AG04449 (cell line): Measurements from ENCODE around the gene PLCB1.

Source experiments
- CTCF ChIA-PET: fragments of 350-600 bp; formaldehyde crosslinking; extraction: SDS; loops from one replicate; lab custom pipeline; 2021; ENCODE audit warnings: antibody characterized with exemption; lab: Yijun Ruan, JAX
- POLR2A ChIA-PET: fragments of 400-600, 350-600 bp; formaldehyde crosslinking; extraction: SDS; loops from one replicate; lab custom pipeline; 2020; ENCODE audit warnings: antibody characterized with exemption, inconsistent platforms; lab: Yijun Ruan, JAX
- DNase-seq: peaks from one replicate; pipeline ENCODE4 v3.0.0-alpha.2; 2010; ENCODE audit warnings: low read depth, low spot score
- H3K4me3 ChIP-seq: 2 replicates; pipeline ENCODE4 v1.5.1; 2011; ENCODE audit warnings: low read depth, mild to moderate bottlenecking, control low read depth, low read length
- CTCF ChIP-seq: IDR thresholded peaks from one replicate; pipeline ENCODE4 v1.5.1; 2011; ENCODE audit warnings: mild to moderate bottlenecking, moderate library complexity, low read length, control low read depth, inconsistent platforms; ENCODE audit not compliant: insufficient read depth; ENCODE audit errors: missing control alignments

The PLCB1 gene

GRCh38 chr20:8661229-8661952, 529.3 kb downstream of the PLCB1 start:
- no peak for TF ChIP-seq CTCF
- no peak for DNase-seq
- H3K4me3 ChIP-seq: no peak overlapping the region
- CTCF ChIA-PET: no interaction called here
- POLR2A ChIA-PET: no interaction called here

GRCh38 chr20:8662433-8662954, 530.4 kb downstream of the PLCB1 start:
- no peak for TF ChIP-seq CTCF
- no peak overlapping the region for H3K4me3 ChIP-seq
- CTCF ChIA-PET: no interaction called here
- POLR2A ChIA-PET: no interaction called here
- DNase-seq: no peak

- POLR2A ChIA-PET: no interaction called here
- CTCF ChIA-PET: interaction anchor here (1.3 kb wide), 1 partner anchor 9 kb away, joined by 5 read pairs; no protein-coding TSS in a partner anchor
- no peak for DNase-seq
- no peak for TF ChIP-seq CTCF
- H3K4me3 ChIP-seq: no peak overlapping the region
These were observed 531.4 kb downstream of the PLCB1 start for GRCh38 chr20:8663424-8663823.

- CTCF ChIA-PET: interaction anchor here (1.0 kb wide), 1 partner anchor 293 kb away, joined by 3 read pairs; no protein-coding TSS in a partner anchor
- no peak for DNase-seq
- no peak overlapping the region for H3K4me3 ChIP-seq
- TF ChIP-seq CTCF: no peak
- POLR2A ChIA-PET: no interaction called here
These were observed 532.7 kb downstream of the PLCB1 start for GRCh38 chr20:8664778-8665177.

GRCh38 chr20:8667306-8667705, 535.2 kb downstream of the PLCB1 start:
- H3K4me3 ChIP-seq: no peak overlapping the region
- ChIA-PET POLR2A (no interaction called here), CTCF (interaction anchor here (1.4 kb wide), 1 partner anchor 19 kb away, joined by 4 read pairs; no protein-coding TSS in a partner anchor)
- no peak for TF ChIP-seq CTCF
- no peak for DNase-seq

- TF ChIP-seq CTCF: no peak
- DNase-seq: no peak
- POLR2A ChIA-PET: interaction anchor here (0.6 to 1.7 kb wide), 3 partner anchors 23 to 537 kb away, joined by 3 read pairs; no protein-coding TSS in a partner anchor
- no peak overlapping the region for H3K4me3 ChIP-seq
- CTCF ChIA-PET: interaction anchor here (0.9 to 2.4 kb wide), 2 partner anchors 51 to 626 kb away, joined by 3 to 11 read pairs; no protein-coding TSS in a partner anchor
These were observed 538.3 kb downstream of the PLCB1 start for GRCh38 chr20:8670207-8670892.
